HepG2 (cell line): Measurements from ENCODE around the gene SDC3. TPM values are rescaled to one million over a fixed set of nuclear protein-coding genes. Genes with fewer than 3 reads are reported as not detected.

Source experiments
- ATAC-seq: fragments of 200-7000 bp; cut with Tn5 transposase; 3 replicates; pipeline ENCODE4 v1.9.1; 2020; ENCODE audit warnings: mild to moderate bottlenecking, moderate library complexity
- BruUV-seq: library from RNA; stranded (reverse); fragments of 400-500 nt; replicated peaks from 2 replicates; lab custom pipeline; 2021; lab: Mats Ljungman, UMichigan
- CTCF ChIA-PET: fragments of 300-600 bp; formaldehyde crosslinking; extraction: SDS; loops from one replicate; lab custom pipeline; 2021; ENCODE audit warnings: low total read pairs, inconsistent platforms, low intra/inter-chr PET ratio; lab: Yijun Ruan, JAX
- POLR2A ChIA-PET: fragments of 350-600 bp; sonication (Branson Sonifier 250); formaldehyde crosslinking; loops from one replicate; lab custom pipeline; 2020; ENCODE audit warnings: antibody characterized with exemption, inconsistent platforms; lab: Yijun Ruan, JAX
- DNase-seq: peaks from one replicate; pipeline ENCODE4 v3.0.0-alpha.2; 2015; ENCODE audit warnings: low spot score
- FAIRE-seq: peaks from 3 replicates; lab custom pipeline; 2011; peaks lifted over from hg19 to GRCh38; lab: Jason Lieb, UNC
- H2AFZ ChIP-seq: one replicate; pipeline ENCODE4 v1.6.1; 2011; ENCODE audit warnings: low read length, inconsistent platforms
- H3K27ac ChIP-seq: fragments of 300-600 bp; 3 replicates; pipeline ENCODE4 v1.8.0; 2011; ENCODE audit warnings: mixed run types, mild to moderate bottlenecking, mixed read lengths, low read length, inconsistent platforms; ENCODE audit not compliant: insufficient read depth; ENCODE audit errors: extremely low read length
- H3K27me3 ChIP-seq, 2 experiments: fragments of 200-600 bp in 1 of 2; 2 replicates in 1 of 2; 3 replicates in 1 of 2; pipeline versions ENCODE4 v1.6.0 to v1.8.0; 2011; ENCODE audit warnings: low read length in 2 of 2, mild to moderate bottlenecking in 2 of 2, moderate library complexity in 2 of 2, inconsistent platforms in 1 of 2; ENCODE audit not compliant: insufficient read depth in 2 of 2, control insufficient read depth in 1 of 2
- H3K36me3 ChIP-seq, 2 experiments: fragments of 200-600 bp in 1 of 2; replicated peaks in 1 of 2; 2 replicates in 1 of 2; 3 replicates in 1 of 2; pipeline versions ENCODE4 v1.5.1 to v1.8.0; 2011; ENCODE audit warnings: low read length in 2 of 2, inconsistent platforms in 1 of 2; ENCODE audit not compliant: insufficient read depth in 2 of 2, control insufficient read depth in 1 of 2
- H3K4me1 ChIP-seq: 2 replicates; pipeline ENCODE4 v1.5.1; 2012; ENCODE audit warnings: low read length, inconsistent platforms; ENCODE audit not compliant: insufficient read depth
- H3K4me2 ChIP-seq: 2 replicates; pipeline ENCODE4 v1.6.0; 2011; ENCODE audit warnings: low read depth, low read length, inconsistent platforms
- H3K4me3 ChIP-seq, 3 experiments: fragments of 200-600 bp in 1 of 3; sonication (generic), shearing (Covaris generic) in 1 of 3; replicated peaks in 1 of 3; 2 replicates each; pipeline ENCODE4 v1.5.1; 2011 to 2016; ENCODE audit warnings: low read length in 3 of 3, inconsistent platforms in 2 of 3, low read depth in 2 of 3, mild to moderate bottlenecking in 2 of 3, control low read depth in 1 of 3, mixed read lengths in 1 of 3; ENCODE audit not compliant: insufficient read depth in 1 of 3
- H3K79me2 ChIP-seq: one replicate; pipeline ENCODE4 v1.6.1; 2011; ENCODE audit warnings: low read length, inconsistent platforms; ENCODE audit not compliant: insufficient read depth
- H3K9ac ChIP-seq: 2 replicates; pipeline ENCODE4 v1.6.0; 2011; ENCODE audit warnings: mild to moderate bottlenecking, low read depth, low read length, inconsistent platforms; ENCODE audit not compliant: insufficient read depth
- H3K9me3 ChIP-seq: 2 replicates; pipeline ENCODE4 v1.5.1; 2012; ENCODE audit warnings: mild to moderate bottlenecking, low read length
- H4K20me1 ChIP-seq: 2 replicates; pipeline ENCODE4 v1.6.0; 2011; ENCODE audit warnings: inconsistent platforms, mild to moderate bottlenecking, low read length, moderate library complexity; ENCODE audit not compliant: insufficient read depth
- ARNT2 ChIP-seq: sonication (generic); formaldehyde crosslinking; IDR thresholded peaks from 2 replicates; pipeline ENCODE4 v1.8.0; 2022; ENCODE audit warnings: mild to moderate bottlenecking, low read depth, missing genetic modification reagents, moderate library complexity
- CCAR2 ChIP-seq: fragments of 200-400 bp; formaldehyde crosslinking; optimal IDR thresholded peaks from 2 replicates; pipeline ENCODE3; 2018; ENCODE audit warnings: low read depth, mild to moderate bottlenecking, low read length, moderate library complexity
- CERS6 ChIP-seq: sonication (generic); formaldehyde crosslinking; IDR thresholded peaks from 2 replicates; pipeline ENCODE4 v1.5.0; 2020; ENCODE audit warnings: missing genetic modification reagents
- LCORL ChIP-seq, 2 experiments: fragments of 450-650 bp in 1 of 2; sonication (generic) in 1 of 2; formaldehyde crosslinking in 1 of 2; IDR thresholded peaks; 2 replicates each; pipeline versions ENCODE4 v1.5.0 to v1.6.1; 2017 to 2020; ENCODE audit warnings: antibody characterized with exemption in 1 of 2, missing genetic modification reagents in 1 of 2
- NRL ChIP-seq: sonication (generic); formaldehyde crosslinking; IDR thresholded peaks from 2 replicates; pipeline ENCODE4 v1.5.0; 2020; ENCODE audit warnings: missing genetic modification reagents, mild to moderate bottlenecking, moderate library complexity, borderline replicate concordance
- PAXIP1 ChIP-seq: sonication (generic); formaldehyde crosslinking; conservative IDR thresholded peaks from 2 replicates; pipeline ENCODE4 v1.4.0; 2020; ENCODE audit warnings: mild to moderate bottlenecking, missing genetic modification reagents, moderate library complexity
- PTBP1 ChIP-seq: fragments of 200-400 bp; formaldehyde crosslinking; IDR thresholded peaks from 2 replicates; pipeline ENCODE4 v1.6.1; 2018; ENCODE audit warnings: low read length, low read depth; ENCODE audit not compliant: poor library complexity, severe bottlenecking
- ZFP36 ChIP-seq: fragments of 150-350 bp; IDR thresholded peaks from 2 replicates; pipeline ENCODE4 v1.6.1; 2018; ENCODE audit warnings: borderline replicate concordance, low read length, low read depth; ENCODE audit not compliant: partially characterized antibody
- ZNF17 ChIP-seq: sonication (generic); formaldehyde crosslinking; IDR thresholded peaks from 2 replicates; pipeline ENCODE4 v1.5.0; 2020; ENCODE audit warnings: mild to moderate bottlenecking, missing genetic modification reagents
- ZNF607 ChIP-seq: sonication (generic); formaldehyde crosslinking; IDR thresholded peaks from 2 replicates; pipeline ENCODE4 v1.5.1; 2020; ENCODE audit warnings: missing genetic modification reagents, mild to moderate bottlenecking, borderline replicate concordance
- ZNF629 ChIP-seq: sonication (generic); formaldehyde crosslinking; conservative IDR thresholded peaks from 2 replicates; pipeline ENCODE4 v1.5.0; 2020; ENCODE audit warnings: missing genetic modification reagents
- ZNF672 ChIP-seq: sonication (generic); formaldehyde crosslinking; IDR thresholded peaks from 2 replicates; pipeline ENCODE4 v1.8.1; 2022; ENCODE audit warnings: missing genetic modification reagents
- WGBS: methylation state at CpG from one replicate; pipeline ENCODE4 v1.1.6; 2017; ENCODE audit warnings: low lambda C conversion rate; 5-methylcytosine and 5-hydroxymethylcytosine counted together
- in situ Hi-C: cut with HindIII; loops from 2 replicates; pipeline ENCODE4 v1.10.0; 2017; ENCODE audit warnings: low pct_unique_long_range_greater_than_20kb; ENCODE audit not compliant: extremely low pct_ligation_motif_present
- intact Hi-C: fragments of 100-400 bp; cut with micrococcal nuclease; formaldehyde crosslinking; loops from one replicate; pipeline ENCODE4 v1.10.0; 2022; ENCODE audit not compliant: unreplicated experiment
- polyA plus RNA-seq, 8 experiments: library from polyadenylated mRNA; depleted of rRNA in 3 of 8; stranded (reverse) in 7 of 8; unstranded in 1 of 8; fragments of >200 nt; fragmentation: Illumina TruSeq in 4 of 8; extraction: Trizol in 4 of 8; gene quantifications; 2 replicates each; pipeline versions ENCODE4 v1.2.1 to v1.2.3, GENCODE V29; 2011 to 2016; ENCODE audit warnings: low read depth in 4 of 8, missing spikeins in 1 of 8, mixed read lengths in 1 of 8; ENCODE audit not compliant: insufficient read depth in 1 of 8
- total RNA-seq, 5 experiments: library from RNA; depleted of rRNA; stranded (reverse); fragments of >200 nt; fragmentation: Illumina TruSeq; extraction: Trizol; gene quantifications; 2 replicates each; pipeline ENCODE4 v1.2.3, GENCODE V29; 2016; ENCODE audit warnings: low read depth in 1 of 5

Gene SDC3
- total and polyA plus RNA-seq, 2 of the 13 experiments (the other 11 are each of a cell fraction or from before 2014, with no cell fraction given), result 0.49 to 0.84 TPM

- no peak for TF ChIP-seq PAXIP1 (CRISPR knock-in tag)
These were observed 34.4 kb downstream of the SDC3 start (continued) for GRCh38 chr1:30874176-30874575.

DNA sequence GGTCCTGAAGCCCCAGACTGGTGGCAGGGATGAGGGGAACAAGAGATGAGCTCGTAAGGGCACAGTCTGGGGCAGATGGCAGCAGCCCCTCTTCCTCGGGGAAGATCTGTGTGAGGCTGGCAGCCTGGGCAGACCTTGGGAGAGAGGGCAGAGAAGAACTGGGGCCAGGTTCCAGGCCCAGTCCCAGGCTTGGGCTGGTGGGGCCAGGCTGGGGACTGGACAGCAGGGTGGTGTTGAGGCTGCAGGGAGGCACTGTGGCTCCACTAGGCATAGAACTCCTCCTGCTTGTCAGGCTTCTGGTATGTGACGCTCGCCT, 35.7 kb downstream of the SDC3 start:
- no peak for FAIRE-seq
- whole genome bisulfite sequencing, result 33% methylated on average over 2 of the region's 4 CpGs

More for the DNA sequence above, 35.7 kb downstream of the SDC3 start:
- Histone ChIP-seq H3K79me2 (no peaks in the 10 kb centered on the region), H3K27me3 (peaks cover 2 to 10% of the 10 kb centered on the region in 2 experiments; a peak in 3 of 5 replicates), H3K4me2 (no peak overlapping the region), H3K27ac (no peak overlapping the region), H3K9ac (no peak overlapping the region), H3K9me3 (no peaks in the 10 kb centered on the region), H2AFZ (no peak overlapping the region), H4K20me1 (no peaks in the 10 kb centered on the region), H3K4me3 (no peak overlapping the region), H3K4me1 (no peaks in the 10 kb centered on the region), H3K36me3 (no peaks in the 10 kb centered on the region)
- ChIA-PET CTCF (no interaction called here), POLR2A (no interaction called here)
- ATAC-seq, result no peak
- intact Hi-C loops, result no loop called here
- no peak for TF ChIP-seq PTBP1
- TF ChIP-seq ZFP36, result no peak
- TF ChIP-seq CERS6 (CRISPR knock-in tag), result no peak
- no peak for TF ChIP-seq ZNF607 (CRISPR knock-in tag)
- no peak for TF ChIP-seq ZNF17 (CRISPR knock-in tag)
- TF ChIP-seq NRL (CRISPR knock-in tag), result no peak
- TF ChIP-seq ZNF629 (CRISPR knock-in tag), result no peak
- TF ChIP-seq CCAR2, result no peak
- no peak for TF ChIP-seq LCORL (IDR thresholded peaks at IDR 0.05)
- no peak for TF ChIP-seq LCORL (CRISPR knock-in tag; IDR thresholded peaks at IDR 0.05)
- TF ChIP-seq ZNF672, result no peak
- no peak for TF ChIP-seq ARNT2
- in situ Hi-C loops, result no loop called here
- DNase-seq, result no peak
- no TSS peak for BruUV-seq
